ENCODE measurements around the gene ITLN2. TPM values are rescaled to one million over a fixed set of nuclear protein-coding genes. Genes with fewer than 3 reads are reported as not detected.
"Not testable (repeated sequence)": the region's sequence is repeated elsewhere in the genome, so short reads cannot be mapped to it uniquely, and the experiment has no call there.

The ITLN2 gene
- total RNA-seq, 1 donor from 2014 or later, result not detected

- no peak for DNase-seq
Measured at GRCh38 chr1:160952129-160952510, 2.5 kb downstream of the ITLN2 start.

DNA sequence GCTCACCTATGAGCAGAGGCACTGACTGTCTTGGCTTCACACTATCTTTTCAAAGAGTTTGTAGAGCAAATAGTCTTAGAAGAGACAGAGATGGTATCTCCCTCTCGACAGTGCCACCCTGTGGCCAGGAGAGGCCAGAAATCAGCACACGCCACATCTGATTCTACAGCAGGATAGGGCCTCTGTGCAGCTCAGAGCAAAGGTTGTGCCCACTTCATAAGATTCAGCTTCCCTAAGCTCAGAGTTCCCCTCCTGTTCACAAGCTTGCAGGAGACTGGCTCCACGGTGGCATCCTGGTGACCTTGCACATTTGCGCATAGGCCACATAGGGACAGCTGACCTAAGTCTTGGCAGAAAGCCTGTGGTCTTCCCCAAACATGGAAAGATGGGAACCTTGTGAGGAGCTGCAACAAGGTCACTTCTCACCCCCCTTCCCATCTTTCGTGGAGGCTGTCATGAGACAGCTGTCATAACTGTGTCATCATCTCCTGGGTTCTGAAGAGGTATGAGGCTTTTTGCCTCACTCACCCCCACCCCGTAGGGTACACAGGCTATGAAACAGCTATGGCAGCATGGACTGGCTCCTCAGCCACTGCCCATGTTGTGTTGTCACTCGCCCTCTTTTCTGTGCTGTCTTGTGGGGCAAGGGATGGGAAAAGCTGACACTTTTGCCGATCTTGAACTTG lies 3.0 kb downstream of the ITLN2 start:
- DNase-seq, result peak; percentile 2

DNA sequence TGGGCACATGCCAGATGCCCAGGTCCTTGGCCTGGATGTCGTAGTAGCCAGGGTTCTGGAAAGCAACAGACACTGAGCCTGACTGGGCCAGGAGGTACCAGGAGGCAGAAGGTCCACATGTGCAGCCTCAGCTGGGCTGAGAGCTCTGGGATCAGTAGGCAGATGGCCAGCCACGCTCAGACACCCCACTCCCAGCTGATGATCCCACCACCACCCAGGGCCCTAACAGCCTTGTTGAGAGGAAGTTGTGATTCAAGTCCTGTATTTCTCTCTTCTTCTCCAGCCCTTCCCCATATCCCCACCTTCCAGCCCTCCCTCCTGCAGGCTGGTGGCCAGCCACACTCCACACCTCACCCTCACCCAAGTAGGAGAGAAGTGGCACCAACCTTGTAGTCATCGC lies 4.0 kb downstream of the ITLN2 start:
- DNase-seq, result no peak

DNA sequence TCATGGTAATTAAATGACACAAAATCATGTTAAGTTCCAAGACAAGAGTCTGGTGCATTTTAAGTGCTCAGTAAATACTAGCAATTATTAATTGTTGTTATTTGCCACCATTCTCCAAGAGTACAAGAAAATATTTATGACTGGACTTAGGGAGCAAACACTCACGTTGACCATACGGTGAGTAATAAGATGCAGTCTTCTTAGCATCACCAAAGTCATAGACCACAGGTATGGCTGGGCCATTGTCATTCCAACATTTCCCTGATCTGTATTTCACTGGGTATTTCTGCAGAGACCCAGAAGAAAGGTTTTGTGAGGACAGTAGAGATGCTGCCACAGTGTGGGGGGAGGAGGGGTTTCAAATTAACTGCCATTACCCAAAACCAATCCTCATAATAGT lies 4.7 kb downstream of the ITLN2 start:
- no peak for DNase-seq

GRCh38 chr1:160949216-160949880 lies 5.3 kb downstream of the ITLN2 start:
- DNase-seq, result not testable (repeated sequence)

DNA sequence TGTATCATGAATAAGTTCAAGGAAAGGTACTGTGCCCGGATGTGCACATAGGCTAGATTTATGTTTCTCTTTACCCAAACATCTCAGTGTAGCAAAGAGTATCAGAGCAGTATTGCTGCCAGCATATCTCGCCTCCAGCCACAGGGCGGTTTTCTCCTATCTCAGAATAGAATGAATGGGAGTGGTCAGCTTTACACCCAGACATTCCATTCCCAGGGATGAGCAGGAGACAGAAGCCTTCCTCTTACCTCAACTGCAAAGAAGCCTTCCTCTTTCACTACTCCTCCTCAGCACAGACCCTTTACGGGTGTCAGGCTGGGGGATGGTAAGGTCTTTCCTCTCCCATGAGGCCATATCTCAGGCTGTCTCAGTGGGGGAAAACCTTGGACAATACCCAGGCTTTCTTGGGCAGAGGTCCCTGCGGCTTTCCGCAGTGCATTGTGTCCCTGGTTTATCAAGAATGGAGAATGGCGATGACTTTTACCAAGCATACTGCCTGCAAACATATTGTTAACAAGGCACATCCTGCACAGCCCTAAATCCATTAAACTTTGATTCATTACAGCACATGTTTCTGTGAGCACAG lies 7.3 kb downstream of the ITLN2 start:
- not testable (repeated sequence) for DNase-seq

DNA sequence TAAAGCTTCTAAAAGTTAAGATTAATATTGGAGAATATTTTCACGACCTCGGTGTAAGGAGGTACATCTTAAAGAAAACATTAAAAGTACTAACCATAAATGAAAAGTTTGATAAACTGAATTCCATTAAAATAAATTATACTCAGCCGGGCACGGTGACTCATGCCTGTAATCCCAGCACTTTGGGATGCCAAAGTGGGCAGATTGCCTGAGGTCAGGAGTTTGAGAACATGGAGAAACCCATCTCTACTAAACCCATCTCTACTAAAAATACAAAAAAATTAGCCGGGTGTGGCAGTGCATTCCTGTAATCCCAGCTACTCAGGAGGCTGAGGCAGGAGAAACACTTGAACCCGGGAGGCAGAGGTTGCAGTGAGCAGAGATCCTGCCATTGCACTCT lies 8.7 kb downstream of the ITLN2 start:
- DNase-seq, result not testable (repeated sequence)

- DNase-seq, result no peak
Measured at GRCh38 chr1:160945079-160945478, 9.5 kb downstream of the ITLN2 start.

DNA sequence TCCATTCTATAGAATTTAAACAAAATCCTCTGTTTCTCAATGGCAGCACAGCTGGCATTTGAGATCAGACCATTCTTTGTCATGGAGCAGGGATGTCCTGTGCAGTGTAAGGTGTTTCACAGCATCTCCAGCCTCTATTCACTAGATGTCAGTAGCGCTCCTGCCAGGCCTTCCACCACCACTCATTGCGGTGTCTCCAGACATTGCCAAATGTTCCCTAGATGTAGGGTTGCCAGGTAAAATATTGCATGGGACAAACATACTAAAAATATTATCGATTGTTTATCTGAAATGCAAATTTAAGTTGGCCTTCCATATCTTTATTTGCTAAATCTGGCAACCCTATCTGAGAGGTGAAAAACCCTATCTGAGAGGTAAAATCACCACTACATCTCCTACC lies 11.7 kb downstream of the ITLN2 start:
- DNase-seq, result no peak

- not testable (repeated sequence) for DNase-seq
Measured at GRCh38 chr1:160936666-160937065, 17.9 kb downstream of the ITLN2 start.

GRCh38 chr1:160935527-160936258 lies 18.9 kb downstream of the ITLN2 start:
- no peak for DNase-seq

DNA sequence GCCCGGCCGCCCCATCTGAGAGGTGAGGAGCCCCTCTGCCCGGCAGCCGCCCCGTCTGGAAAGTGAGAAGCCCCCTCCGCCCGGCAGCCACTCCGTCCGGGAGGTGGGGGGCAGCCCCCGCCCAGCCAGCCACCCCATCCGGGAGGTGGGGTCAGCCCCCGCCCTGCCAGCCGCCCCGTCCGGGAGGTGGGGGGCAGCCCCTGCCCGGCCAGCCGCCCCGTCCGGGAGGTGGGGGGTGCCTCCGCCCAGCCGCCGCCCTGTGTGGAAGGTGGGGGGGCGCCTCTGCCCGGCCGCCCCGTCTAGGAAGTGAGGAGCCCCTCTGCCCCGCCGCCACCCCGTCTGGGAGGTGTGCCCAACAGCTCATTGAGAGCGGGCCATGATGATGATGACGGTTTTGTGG lies 21.3 kb downstream of the ITLN2 start:
- DNase-seq, result not testable (repeated sequence)

DNA sequence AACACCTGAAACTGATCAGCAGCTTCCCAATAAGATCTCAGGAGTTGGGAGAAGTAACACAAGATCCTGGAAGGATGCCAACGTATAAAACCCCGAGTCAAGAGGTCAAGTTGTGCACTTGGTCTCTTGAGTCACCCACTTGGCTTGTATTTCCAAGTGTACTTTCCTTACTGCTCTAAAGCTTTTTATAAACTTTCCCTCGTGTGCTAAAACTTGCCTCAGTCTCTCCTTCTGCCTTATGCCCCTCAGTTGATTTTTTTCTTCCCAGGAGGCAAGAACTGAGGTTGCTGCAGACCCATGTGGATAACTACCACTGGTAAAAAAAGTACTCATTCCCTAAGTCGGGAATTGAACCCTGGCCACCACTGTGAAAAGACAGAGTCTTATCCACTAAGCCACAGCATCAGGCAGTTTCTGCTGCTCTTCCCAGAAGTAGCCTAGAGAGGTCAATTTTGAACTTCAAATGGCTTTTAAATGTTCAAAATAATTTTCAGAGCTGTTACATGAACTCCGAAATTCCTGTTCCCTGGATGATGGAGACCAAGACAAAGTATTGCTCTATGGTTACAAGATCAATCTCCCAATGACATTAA lies 28.9 kb downstream of the ITLN2 start:
- DNase-seq, result no peak

GRCh38 chr1:160924791-160925651 lies 29.6 kb downstream of the ITLN2 start:
- no peak for DNase-seq

GRCh38 chr1:160916666-160917065 lies 37.9 kb downstream of the ITLN2 start:
- DNase-seq, result no peak

GRCh38 chr1:160913229-160913628 lies 41.4 kb downstream of the ITLN2 start:
- not testable (repeated sequence) for DNase-seq

DNA sequence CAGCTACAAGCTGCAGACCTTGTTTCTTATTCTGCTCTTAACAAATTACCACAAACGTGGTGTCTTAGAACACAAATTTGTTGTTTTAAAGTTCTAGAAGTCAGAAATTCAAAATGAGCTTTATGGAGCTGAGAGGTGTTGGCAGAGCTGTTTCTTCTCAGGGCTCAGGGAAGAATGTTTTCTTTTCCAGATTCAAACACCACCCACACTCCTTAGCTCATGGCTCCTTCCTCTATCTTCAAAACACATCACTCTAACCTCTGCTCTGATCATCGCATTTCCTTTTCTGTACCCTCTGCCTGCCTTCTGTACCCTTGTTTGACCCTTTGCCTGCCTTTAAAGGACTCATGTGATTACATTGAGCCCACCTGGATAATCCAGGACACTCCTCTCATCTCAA lies 42.7 kb downstream of the ITLN2 start:
- DNase-seq, result no peak

- DNase-seq, result no peak
Measured at GRCh38 chr1:160911441-160911840, 43.2 kb downstream of the ITLN2 start.

DNA sequence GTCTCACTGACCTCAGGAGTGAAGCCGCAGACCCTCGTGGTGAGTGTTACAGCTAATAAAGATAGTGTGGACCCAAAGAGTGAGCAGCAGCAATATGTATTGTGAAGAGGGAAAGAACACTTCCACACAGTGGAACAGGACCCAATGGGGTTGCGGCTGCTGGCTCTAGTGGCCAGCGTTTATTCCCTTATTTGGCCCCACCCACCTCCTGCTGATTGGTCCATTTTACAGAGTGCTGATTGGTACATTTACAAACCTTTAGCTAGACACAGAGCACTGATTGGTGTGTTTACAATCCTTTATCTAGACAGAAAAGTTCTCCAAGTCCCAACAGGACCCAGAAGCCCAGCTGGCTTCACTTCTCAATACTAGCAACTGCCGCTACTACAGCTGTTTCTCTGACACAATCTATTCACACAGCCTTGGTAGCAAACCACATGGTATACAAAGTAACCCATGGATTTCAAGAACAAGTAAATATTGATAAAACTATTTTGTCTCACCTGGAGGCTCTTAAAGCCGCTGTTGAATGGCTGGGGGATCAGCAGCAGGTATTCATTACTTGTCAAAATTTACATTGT lies 44.3 kb downstream of the ITLN2 start:
- DNase-seq, result no peak

DNA sequence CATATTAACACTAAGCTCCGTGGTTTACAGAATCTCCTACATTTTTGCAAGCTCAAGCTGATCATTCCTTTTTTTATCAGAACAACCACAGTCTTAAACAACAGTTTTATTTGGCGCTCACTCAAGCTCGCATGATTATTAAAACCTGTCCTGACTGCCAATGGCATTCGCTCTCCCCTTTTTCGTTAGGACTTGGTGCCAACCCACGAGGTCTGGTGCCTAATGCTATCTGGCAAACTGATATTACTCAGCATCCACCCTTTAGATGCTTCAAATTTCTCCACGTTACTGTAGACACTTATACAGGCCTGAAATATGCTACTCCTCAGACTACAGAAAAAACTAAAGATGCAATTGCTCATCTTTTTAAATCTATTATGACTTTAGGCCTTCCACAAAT lies 46.6 kb downstream of the ITLN2 start:
- no peak for DNase-seq

GRCh38 chr1:160905617-160905989 lies 49.0 kb downstream of the ITLN2 start:
- DNase-seq, result no peak
